Endodermal cell (in vitro differentiated cells): ENCODE results near the gene FBRSL1. TPM values are rescaled to one million over a fixed set of nuclear protein-coding genes. Genes with fewer than 3 reads are reported as not detected.
A peak's percentile ranks its signal among the peaks of the same experiment; 100 is the strongest.

ENCODE experiments used
- DNase-seq: peaks from one replicate; pipeline ENCODE4 v3.0.0-alpha.2; 2017
- H3K27ac ChIP-seq: 2 replicates; pipeline ENCODE4 v1.5.1; 2013; ENCODE audit warnings: mild to moderate bottlenecking, low read depth, low read length, moderate library complexity
- H3K27me3 ChIP-seq: 2 replicates; pipeline ENCODE4 v1.6.1; 2013; ENCODE audit warnings: mild to moderate bottlenecking, low read length, moderate library complexity; ENCODE audit not compliant: insufficient read depth, control insufficient read depth, poor library complexity, severe bottlenecking
- H3K36me3 ChIP-seq: 2 replicates; pipeline ENCODE4 v1.7.0; 2013; ENCODE audit warnings: mild to moderate bottlenecking, low read length, moderate library complexity; ENCODE audit not compliant: control insufficient read depth, insufficient read depth
- H3K4me1 ChIP-seq: one replicate; pipeline ENCODE4 v1.7.0; 2013; ENCODE audit warnings: low read length; ENCODE audit not compliant: control insufficient read depth, insufficient read depth
- H3K4me3 ChIP-seq: 2 replicates; pipeline ENCODE4 v1.5.1; 2013; ENCODE audit warnings: mild to moderate bottlenecking, low read length, moderate library complexity
- H3K9ac ChIP-seq: 2 replicates; pipeline ENCODE4 v1.6.1; 2013; ENCODE audit warnings: mild to moderate bottlenecking, low read length, moderate library complexity; ENCODE audit not compliant: poor library complexity, severe bottlenecking; ENCODE audit errors: extremely low read depth
- H3K9me3 ChIP-seq: 2 replicates; pipeline ENCODE4 v1.6.1; 2013; ENCODE audit warnings: mild to moderate bottlenecking, low read length, moderate library complexity; ENCODE audit not compliant: control insufficient read depth
- H3K27ac Mint-ChIP-seq: 2 replicates; pipeline ENCODE4 v1.8.0; 2020; ENCODE audit warnings: mixed read lengths
- H3K27me3 Mint-ChIP-seq: 2 replicates; pipeline ENCODE4 v1.8.0; 2021; ENCODE audit warnings: mild to moderate bottlenecking, mixed read lengths; ENCODE audit not compliant: insufficient read depth
- H3K36me3 Mint-ChIP-seq: 2 replicates; pipeline ENCODE4 v1.8.0; 2020; ENCODE audit warnings: low read depth, mixed read lengths
- H3K4me1 Mint-ChIP-seq: 2 replicates; pipeline ENCODE4 v1.8.0; 2020; ENCODE audit warnings: mixed read lengths
- H3K4me3 Mint-ChIP-seq: 2 replicates; pipeline ENCODE4 v1.8.0; 2020; ENCODE audit warnings: mild to moderate bottlenecking, moderate library complexity, mixed read lengths
- H3K9me3 Mint-ChIP-seq: 2 replicates; pipeline ENCODE4 v1.8.0; 2020; ENCODE audit warnings: mild to moderate bottlenecking, mixed read lengths
- CTCF ChIP-seq: fragments of 200-600 bp; sonication (generic); conservative IDR thresholded peaks from 2 replicates; pipeline ENCODE4 v1.5.0; 2021; ENCODE audit warnings: antibody characterized with exemption, mild to moderate bottlenecking
- whole genome bisulfite sequencing, 2 experiments: methylation state at CpG; one replicate each; pipeline versions ENCODE4 v1.1.5 to v1.1.7; 2013; ENCODE audit warnings: missing lambda C conversion rate in 2 of 2, mixed read lengths in 1 of 2; ENCODE audit not compliant: insufficient coverage in 1 of 2, insufficient read length in 1 of 2; 5-methylcytosine and 5-hydroxymethylcytosine counted together
- total RNA-seq, 2 donors: library from RNA; stranded (reverse); fragmentation: NEBNext Ultra II Directional in 1 of 2; extraction: Animal tissue kit (Norgen Biotek cat#: 25700) in 1 of 2; gene quantifications; 2 replicates in 1 of 2; 3 replicates in 1 of 2; pipeline ENCODE4 v1.2.1, GENCODE V29; 2021

Gene FBRSL1
- total RNA-seq, 2 donors from 2014 or later, result 74.9 to 92.3 TPM

- no peak overlapping the region for H3K27ac ChIP-seq
- no peak overlapping the region for H3K4me3 ChIP-seq
- peaks cover 9% of the 10 kb centered on the region for H3K4me1 ChIP-seq
- Mint-ChIP-seq H3K4me3 (no peak overlapping the region), H3K4me1 (peaks cover 19% of the 10 kb centered on the region), H3K9me3 (no peaks in the 10 kb centered on the region), H3K27me3 (no peaks in the 10 kb centered on the region), H3K27ac (no peak overlapping the region), H3K36me3 (peaks cover 4% of the 10 kb centered on the region)
- WGBS, 2 experiments, result 90% methylated on average over 23 to 31 of the region's 31 CpGs
- DNase-seq, result peak; percentile 82
- no peaks in the 10 kb centered on the region for H3K36me3 ChIP-seq
- no peak overlapping the region for H3K9ac ChIP-seq
- peak; percentile 51 for TF ChIP-seq CTCF
- no peaks in the 10 kb centered on the region for H3K27me3 ChIP-seq
- no peaks in the 10 kb centered on the region for H3K9me3 ChIP-seq
Observed at GRCh38 chr12:132507656-132508490, 17.9 kb downstream of the FBRSL1 start.

DNA sequence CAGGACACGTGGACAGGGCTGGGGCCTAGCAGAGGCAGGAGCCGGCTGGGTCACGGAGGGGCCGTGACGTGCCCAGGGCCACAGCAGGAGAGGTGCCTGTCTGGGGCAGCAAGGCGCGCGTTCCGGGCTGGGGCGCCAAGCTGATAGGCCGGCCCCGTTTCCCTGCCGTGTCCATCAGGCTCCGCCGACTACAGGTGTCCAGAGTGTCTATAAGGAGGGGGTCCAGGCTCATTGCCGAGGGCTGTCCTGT is 18.5 kb downstream of the FBRSL1 start:
- Mint-ChIP-seq H3K27me3 (no peaks in the 10 kb centered on the region), H3K4me3 (no peak overlapping the region), H3K36me3 (peaks cover 4% of the 10 kb centered on the region), H3K9me3 (no peaks in the 10 kb centered on the region), H3K27ac (no peak overlapping the region), H3K4me1 (peaks cover 19% of the 10 kb centered on the region)
- Histone ChIP-seq H3K27ac (no peak overlapping the region), H3K9me3 (no peaks in the 10 kb centered on the region), H3K27me3 (no peaks in the 10 kb centered on the region), H3K4me1 (peaks cover 9% of the 10 kb centered on the region), H3K4me3 (no peak overlapping the region), H3K9ac (no peak overlapping the region), H3K36me3 (no peaks in the 10 kb centered on the region)
- 96 to 98% methylated on average over 7 to 16 of the region's 16 CpGs for WGBS, 2 experiments
- no peak for DNase-seq
- TF ChIP-seq CTCF, result no peak

GRCh38 chr12:132508860-132509732 is 19.1 kb downstream of the FBRSL1 start:
- H3K4me3 ChIP-seq, result no peak overlapping the region
- H3K9ac ChIP-seq, result no peak overlapping the region
- no peak for TF ChIP-seq CTCF
- Mint-ChIP-seq H3K36me3 (peaks cover 4% of the 10 kb centered on the region), H3K4me3 (no peak overlapping the region), H3K9me3 (no peaks in the 10 kb centered on the region), H3K27ac (no peak overlapping the region), H3K4me1 (peaks cover 19% of the 10 kb centered on the region), H3K27me3 (no peaks in the 10 kb centered on the region)
- no peaks in the 10 kb centered on the region for H3K36me3 ChIP-seq
- WGBS, 2 experiments, result 94 to 97% methylated on average over 30 to 53 of the region's 53 CpGs
- H3K27me3 ChIP-seq, result no peaks in the 10 kb centered on the region
- DNase-seq, result no peak
- H3K4me1 ChIP-seq, result peaks cover 9% of the 10 kb centered on the region
- no peaks in the 10 kb centered on the region for H3K9me3 ChIP-seq
- no peak overlapping the region for H3K27ac ChIP-seq
